GM10847 (cell line): ENCODE data around the gene CD58.

Experiments used
- POLR2A ChIP-seq: IDR thresholded peaks from 2 replicates; pipeline ENCODE4 v1.6.1; 2011; ENCODE audit not compliant: insufficient read length; ENCODE audit errors: extremely low read depth

The CD58 gene

GRCh38 chr1:116508085-116508983, 62.5 kb downstream of the CD58 start:
- TF ChIP-seq POLR2A: no peak

- TF ChIP-seq POLR2A: no peak
These were observed 63.2 kb downstream of the CD58 start for GRCh38 chr1:116507631-116508030.

GRCh38 chr1:116506132-116507004, 64.5 kb downstream of the CD58 start:
- no peak for TF ChIP-seq POLR2A

DNA sequence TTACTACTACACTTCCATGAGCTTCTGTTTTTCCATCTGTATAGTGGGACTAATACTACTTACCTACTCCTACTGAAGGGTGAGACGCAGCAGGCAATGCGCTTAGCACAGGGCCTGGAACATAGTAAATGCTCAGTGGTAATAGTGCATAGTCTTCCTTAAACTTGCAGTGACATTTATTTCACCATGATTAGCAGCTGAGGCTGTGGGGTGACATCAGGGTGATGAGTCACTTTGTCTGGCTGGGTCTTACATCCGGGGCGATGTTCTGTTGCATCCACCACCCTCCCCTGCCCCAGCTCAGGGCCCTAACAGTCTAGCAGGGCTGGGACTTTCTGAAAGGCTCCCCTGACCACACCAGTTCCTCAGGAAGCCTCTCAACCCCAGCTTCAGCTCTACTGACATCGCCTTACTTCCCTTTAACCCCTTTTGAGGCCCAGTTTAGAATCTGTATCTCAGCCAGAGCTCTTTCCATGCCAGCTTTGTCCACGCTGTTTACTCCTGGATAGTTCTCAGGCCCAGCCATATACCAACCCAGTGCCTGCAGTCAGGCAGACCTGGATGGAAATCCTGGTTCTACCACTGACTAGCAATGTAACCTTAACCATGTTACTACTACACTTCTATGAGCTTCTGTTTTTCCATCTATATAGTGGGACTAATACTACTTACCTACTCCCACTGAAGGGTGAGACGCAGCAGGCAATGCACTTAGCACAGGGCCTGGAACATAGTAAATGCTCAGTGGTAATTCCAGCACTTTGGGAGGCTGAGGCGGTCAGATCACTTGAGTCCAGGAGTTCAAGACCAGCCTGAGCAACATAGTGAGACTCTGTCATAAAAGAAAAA, 66.3 kb downstream of the CD58 start:
- TF ChIP-seq POLR2A: no peak

DNA sequence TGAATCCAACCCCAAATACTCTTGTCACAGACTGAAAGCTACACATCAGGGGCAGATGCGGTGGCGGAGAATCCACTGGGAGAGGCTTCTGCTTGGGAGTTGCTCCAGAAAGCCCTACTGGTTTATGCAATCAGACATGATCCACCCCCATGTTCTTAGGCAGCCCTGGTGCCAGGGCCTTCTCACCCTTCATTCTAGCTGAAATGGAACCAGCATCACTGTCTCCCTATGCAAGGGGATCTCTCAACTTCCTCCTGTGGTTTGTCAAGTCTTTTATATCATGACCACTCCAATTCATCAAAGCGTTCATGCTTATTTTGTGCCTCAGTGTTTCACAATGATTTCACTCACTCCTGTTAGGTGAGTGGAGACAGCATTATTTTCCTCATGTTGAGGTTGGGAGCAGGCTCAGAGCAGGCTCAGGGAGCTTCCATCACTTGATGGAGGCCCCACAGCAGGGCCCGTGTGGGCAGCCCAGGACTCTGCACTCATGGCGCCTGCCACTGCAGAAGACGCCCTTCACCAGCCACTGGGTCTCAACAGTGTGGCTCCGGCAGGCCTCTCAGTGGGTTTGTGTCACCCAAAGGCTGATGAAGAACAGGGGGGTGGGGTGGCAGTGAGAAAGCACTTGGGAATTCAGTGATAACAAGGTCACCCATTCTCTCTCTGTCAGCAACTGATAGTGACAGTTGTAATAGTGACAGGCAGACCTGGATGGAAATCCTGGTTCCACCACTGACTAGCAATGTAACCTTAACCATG, 67.1 kb downstream of the CD58 start:
- no peak for TF ChIP-seq POLR2A

DNA sequence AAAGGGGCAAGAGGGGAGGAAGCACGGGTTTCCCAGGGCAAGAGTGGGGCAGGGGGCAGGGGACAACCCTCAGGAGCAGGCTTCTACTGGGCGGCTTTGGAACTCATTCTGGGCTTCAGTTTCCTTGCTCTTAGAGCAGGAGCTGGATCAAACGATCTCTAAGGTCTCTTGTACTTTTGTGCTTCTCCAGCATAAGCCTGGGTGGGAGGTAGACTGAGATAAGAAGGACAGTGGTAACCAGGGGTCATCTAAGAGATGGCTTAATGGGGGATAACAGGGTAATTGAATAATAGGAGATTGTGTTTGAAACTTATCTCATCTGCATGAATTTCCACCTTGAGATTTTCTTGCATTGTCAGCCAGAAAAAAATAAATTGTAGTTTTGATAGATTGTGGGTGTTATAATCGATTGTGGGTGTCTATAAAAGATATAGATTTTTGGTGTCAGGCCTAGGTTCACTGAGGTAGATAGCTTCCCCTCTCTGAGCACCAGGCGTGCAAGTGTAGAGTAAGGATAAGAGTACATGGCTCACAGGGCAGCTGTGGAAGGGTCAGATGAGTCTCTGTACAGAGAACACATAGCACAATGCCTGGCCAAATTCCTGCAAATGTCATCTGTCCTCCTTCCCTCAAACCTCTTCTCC, 68.0 kb downstream of the CD58 start:
- TF ChIP-seq POLR2A: no peak

DNA sequence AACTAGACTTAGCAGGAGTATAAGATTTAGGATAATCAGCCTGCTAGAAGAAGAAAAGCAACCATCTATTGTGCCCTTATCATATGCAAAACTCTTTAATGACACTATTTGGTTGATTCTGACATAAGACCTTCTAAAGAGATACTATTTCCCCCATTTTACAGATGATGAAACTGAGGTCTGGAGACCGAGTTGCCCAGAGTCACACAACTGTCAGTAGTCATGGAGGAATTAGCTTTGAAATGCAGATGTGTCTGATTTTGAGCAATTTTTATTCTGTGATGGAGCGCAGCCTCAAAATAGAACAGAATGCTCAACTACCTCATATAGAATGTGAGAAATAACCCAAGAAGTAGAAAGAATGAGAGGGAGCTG, 69.0 kb downstream of the CD58 start:
- TF ChIP-seq POLR2A: no peak

- no peak for TF ChIP-seq POLR2A
These were observed 69.5 kb downstream of the CD58 start for GRCh38 chr1:116501125-116501869.

GRCh38 chr1:116498789-116499628, 71.8 kb downstream of the CD58 start:
- no peak for TF ChIP-seq POLR2A

DNA sequence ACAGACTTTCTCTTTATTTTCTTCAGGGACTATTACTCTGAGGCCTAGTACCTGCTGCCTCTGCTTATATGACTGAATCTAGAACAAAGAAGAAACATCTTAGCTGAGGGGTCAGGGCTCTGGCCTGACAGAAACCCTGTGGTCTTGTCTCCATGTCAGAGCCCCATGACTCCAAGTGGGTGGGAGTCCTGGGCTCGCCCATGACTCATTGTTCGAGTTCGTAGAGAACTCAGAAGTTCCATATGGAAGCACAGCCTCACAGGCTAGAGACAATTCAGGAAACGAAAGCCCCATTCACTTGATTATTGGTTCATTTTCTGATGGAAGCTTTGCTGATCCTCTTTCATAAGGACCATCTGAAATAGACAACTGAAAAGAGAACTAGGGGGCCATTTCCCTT, 73.2 kb downstream of the CD58 start:
- no peak for TF ChIP-seq POLR2A

DNA sequence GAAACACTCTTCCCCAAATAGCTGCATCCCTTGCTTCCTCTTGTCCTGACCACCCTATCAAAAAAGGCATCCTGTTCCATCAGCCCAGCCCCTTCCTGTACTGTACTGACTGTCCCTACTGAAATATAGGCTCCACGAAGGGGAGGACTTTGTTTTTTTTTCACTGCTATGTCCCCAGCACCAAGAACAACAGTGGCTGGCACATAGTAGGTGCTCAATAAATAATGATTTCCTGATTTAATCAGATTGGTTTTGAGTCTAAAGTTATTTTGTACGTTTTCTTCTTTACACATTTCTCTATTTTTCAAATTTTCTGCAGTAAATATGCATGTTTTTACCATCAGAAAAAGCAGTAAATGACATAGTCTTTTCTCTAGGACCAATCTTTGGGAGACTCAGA, 73.9 kb downstream of the CD58 start:
- TF ChIP-seq POLR2A: no peak

- no peak for TF ChIP-seq POLR2A
These were observed 74.4 kb downstream of the CD58 start for GRCh38 chr1:116496380-116496779.

DNA sequence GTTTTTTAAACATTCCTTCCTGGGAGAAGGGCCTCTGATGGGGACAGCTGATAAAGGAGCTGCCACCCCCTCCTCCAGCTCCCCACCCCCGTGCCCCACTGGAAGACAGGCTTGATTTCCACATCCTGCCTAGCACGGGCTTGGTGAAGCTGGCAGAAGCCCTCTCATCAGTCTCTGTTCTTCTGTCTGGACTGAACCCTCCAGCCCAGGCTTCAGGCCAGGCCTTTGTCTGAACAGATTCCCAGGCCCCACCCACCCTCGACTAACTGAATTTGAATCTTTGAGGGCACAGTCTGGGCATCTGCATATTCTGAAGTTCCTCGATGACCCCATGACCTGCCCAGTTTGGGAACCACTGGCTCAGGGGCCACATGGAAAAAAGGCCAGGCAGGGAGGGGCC, 75.3 kb downstream of the CD58 start:
- TF ChIP-seq POLR2A: no peak

DNA sequence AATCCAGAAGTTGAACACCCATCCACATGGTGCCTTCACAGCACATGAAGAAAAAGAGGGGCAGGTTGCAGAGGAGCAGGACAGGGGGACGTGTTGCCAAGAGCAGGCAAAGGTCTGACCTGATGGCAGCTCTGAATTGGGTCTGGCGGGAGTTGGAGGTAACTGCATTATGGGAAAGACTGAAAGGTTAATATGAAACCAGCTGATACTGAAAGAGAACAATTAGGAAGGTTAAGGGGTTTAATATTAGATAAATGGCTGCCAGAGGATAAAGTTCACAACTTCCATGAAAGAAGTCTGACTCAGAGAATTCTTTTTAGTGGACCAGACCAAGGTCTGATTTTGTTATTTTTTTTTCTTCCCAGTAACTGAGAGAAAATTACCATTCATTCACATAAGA, 76.1 kb downstream of the CD58 start:
- no peak for TF ChIP-seq POLR2A
